Activated T-helper 1 cell treated with anti-CD3 and anti-CD28 coated beads, Interleukin-2, amount 50 U/mL, for 16 hours (primary cell): Measurements from ENCODE around the gene PPP2R2B.
"Not testable (repeated sequence)": the region's sequence is repeated elsewhere in the genome, so short reads cannot be mapped to it uniquely, and the experiment has no call there.

Experiments used
- DNase-seq, 2 donors: peaks; one replicate each; pipeline ENCODE4 v3.0.0-alpha.2; 2020; ENCODE audit warnings: low read depth in 1 of 2, low spot score in 1 of 2

PPP2R2B gene

GRCh38 chr5:146622391-146622790, 256.2 kb downstream of the PPP2R2B start:
- no peak for DNase-seq

GRCh38 chr5:146620669-146621051, 257.9 kb downstream of the PPP2R2B start:
- DNase-seq = no peak

DNA sequence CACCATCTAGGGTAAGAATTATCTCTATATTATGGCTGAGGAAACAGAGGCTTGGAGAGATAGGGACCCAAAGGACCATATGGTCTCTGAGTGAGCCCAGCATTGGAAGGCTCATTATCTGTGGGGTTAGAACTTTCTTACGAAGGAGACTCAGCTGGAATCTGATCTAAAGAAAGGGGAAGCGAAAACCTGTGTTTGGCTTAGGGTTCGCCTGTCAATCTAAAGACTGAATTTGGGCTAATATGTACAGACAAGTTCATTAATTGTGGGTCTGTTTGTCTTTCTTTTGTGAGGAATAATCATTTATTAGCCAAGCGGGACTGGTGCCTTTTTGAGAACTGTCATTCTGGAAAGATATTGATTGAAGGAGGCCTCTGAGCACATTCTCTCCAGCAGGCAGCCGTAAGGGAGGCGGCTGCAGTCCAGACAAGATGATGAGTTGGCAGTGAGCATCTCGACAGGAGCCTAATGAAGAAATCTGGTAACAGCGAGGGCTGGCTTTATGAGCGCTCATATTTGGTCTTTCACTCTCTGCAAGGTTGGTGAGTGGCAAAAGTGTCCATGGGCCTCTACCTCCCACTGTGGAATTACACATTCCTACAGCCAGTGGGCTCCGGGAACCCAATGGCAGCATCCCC, 258.4 kb downstream of the PPP2R2B start:
- no peak for DNase-seq

DNA sequence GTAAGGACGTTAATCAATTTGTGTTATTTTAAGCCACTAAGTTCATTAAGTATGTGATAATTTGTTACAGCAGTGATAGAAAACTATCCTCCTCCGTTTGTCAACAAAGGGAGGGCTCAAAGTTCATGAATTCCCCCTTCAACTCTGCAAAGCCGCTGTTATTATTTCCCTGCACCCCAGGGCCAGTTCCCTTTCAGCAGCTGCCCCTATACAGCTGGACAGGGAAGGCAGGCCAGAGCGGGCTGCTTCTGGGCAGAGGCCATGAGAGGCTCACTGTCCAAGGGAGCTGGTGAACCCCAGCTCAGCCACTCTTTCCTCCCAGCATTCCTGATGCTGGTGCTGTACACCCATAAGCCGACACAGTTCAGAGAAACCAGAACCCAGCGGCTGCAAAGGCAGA, 260.1 kb downstream of the PPP2R2B start:
- no peak for DNase-seq

GRCh38 chr5:146609731-146610130, 268.8 kb downstream of the PPP2R2B start:
- not testable (repeated sequence) for DNase-seq

GRCh38 chr5:146607659-146608332, 270.8 kb downstream of the PPP2R2B start:
- DNase-seq = no peak

DNA sequence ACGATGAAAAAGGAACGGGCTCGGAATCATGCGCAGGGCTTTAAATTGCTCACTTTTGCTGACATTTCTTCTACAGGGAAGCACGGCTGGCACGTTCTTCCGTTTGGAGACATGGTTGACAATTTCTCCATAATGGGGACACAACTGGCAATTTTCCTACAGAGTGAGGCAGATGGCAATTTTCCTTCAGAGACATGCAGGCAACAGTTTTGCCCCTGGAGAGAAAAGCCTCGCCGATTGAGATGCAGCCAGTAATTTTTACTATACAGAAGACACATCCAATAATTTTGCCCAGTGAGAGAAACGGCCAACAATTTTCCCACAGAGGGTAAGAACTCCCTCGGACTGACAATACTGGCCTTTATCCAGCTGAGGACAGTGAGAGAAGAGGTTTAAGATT, 271.7 kb downstream of the PPP2R2B start:
- no peak for DNase-seq

DNA sequence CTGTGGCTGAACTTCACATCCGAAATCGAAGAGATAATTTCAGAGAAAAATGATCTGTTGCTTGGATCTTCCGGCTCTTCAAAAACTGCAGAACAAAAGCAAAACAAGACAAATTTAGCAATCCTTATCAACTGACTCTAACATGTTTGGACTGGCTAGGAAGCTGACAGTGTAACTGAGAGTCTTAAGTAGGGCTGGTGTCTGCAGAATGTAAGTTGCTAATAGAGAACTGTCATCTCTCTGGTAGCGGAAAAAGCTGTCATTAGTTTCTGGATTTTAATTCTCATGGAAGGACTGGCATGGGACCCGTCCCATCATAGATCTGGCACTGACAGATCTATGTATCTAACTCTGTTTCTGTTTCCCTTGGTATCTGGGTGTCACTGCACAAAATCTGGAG, 278.2 kb downstream of the PPP2R2B start:
- no peak for DNase-seq

DNA sequence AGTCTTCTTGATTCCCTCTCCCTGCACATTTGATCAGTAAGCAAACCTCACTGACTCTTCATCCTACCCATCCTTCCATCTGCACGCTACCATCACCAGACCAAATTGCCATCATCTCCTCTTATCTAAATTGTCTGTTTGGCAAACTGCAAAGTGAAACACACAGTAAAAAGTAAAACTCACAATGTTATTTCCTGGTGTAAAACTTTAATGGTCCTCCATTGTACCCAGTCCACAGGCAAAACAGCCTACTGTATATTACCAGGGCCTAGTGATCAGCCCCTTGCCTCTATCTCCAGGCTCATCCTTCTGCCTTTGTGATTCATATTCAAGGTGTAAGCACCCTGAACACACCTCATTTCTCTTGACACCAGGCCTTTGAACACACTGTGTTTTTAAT, 279.3 kb downstream of the PPP2R2B start:
- DNase-seq = no peak

- DNase-seq = no peak
Observed at GRCh38 chr5:146595088-146595487, 283.5 kb downstream of the PPP2R2B start.

DNA sequence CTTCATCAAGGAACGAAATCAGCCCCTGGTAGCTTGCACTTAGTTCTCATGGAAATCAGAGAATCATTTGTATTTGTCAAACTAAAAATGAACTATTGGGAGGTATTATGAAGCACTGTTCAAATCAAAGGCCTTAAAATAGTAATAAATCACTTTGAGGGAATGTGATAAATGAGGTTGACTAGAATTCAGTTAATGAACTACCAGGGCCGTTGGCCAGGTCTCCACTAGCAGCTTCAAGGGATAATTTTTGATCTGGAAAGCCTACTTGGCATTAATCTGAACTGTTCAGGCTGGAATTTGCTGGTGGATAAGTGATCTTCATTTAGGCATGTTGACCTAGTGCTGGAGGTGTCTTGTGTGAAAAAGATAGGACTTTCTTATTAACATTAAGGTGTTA, 286.2 kb downstream of the PPP2R2B start:
- no peak for DNase-seq

GRCh38 chr5:146589028-146589345, 289.6 kb downstream of the PPP2R2B start:
- no peak for DNase-seq

DNA sequence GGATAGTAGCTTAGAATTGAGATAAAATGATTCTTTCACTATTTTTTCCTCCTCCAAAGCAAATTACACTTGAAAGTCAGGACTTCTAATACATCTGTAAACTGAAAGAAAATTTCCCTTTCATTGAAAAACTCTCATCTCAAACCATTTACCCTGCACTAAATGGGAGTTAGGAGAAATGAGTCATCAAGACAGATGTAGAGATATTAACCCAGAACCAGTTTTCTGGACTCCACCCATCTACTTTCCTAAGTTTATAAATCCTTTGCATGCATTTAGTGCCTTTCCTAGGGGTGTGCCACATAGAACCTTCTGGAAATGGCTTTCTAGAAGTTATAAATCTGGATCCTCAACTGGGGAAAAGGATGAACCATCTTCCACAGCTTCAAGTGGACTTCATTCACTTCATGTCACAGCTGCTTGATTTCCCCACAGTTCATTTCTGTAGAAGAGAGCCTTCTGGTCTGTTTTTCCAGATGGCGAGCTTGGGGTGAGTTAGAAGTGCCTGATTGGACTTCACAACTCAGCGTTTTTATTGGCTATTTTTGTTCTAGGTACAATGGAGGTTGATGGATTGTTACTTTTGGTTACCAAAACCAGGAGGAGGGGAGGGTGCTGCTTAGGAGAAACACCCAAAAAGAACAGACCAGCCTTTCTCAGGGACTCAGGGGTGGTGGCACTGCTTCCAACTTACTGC, 290.1 kb downstream of the PPP2R2B start:
- DNase-seq = no peak

DNA sequence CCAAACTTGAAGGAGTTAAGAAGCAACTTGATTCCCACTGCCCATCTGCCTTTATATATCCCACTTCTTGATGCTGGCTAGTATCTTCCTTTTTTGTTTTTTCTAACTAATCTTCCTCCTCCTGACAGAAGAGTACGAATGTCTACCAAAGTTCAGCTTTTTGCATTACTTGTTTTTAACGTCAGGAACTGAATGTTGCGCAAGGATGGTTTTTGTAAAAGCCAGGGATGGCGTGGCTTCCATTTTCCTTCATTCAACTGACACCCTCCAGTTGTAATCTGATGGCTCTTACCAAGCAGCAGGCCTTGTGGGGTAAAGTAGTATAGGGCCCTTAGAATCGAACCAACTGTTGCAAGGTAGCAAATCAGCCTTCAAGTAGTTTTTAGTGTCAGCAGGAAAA, 291.8 kb downstream of the PPP2R2B start:
- DNase-seq = no peak

DNA sequence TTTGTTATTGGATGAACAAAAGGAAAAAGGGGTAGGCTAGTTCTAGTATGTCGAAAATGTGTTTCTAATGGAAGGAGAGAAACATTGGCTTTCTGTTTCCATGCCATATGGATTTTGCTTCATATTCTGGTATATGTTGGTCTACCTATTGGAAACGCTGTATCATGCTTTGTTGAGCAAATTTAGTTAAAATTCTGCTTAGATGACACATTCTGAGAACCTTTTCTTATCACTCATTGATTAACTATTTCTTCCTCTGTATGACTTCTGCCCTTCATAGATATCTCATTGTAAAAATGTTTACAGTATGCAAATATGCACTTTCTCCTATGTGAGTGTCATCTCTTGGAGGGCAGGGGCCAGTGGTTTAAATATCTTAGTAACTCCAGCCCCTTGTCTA, 293.8 kb downstream of the PPP2R2B start:
- DNase-seq = no peak

DNA sequence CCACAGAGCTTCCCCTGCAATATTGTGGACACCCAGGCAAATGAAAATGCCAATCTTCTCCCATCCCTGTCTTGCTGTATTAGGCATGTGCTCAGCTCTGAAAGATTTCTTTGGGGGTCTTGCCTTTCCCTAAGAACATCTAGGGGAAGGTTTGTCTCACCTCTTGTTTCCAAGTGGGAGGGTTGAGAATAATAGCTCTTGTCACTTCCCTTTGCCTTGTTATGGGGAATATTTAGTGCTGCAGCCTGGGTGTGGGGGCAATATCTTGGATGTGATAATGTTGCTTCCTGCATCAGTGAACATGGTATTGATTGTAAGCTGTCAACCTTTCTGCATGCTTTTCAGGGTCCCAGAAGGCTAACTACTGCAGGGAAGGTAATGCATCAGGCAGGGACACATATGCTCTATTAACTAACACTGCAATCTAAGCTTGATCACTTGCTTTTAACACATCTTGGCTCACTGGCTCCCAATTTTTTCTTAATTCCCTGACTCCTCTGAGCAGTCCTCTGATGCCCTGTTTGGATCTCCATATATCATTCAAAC, 296.4 kb downstream of the PPP2R2B start:
- no peak for DNase-seq

DNA sequence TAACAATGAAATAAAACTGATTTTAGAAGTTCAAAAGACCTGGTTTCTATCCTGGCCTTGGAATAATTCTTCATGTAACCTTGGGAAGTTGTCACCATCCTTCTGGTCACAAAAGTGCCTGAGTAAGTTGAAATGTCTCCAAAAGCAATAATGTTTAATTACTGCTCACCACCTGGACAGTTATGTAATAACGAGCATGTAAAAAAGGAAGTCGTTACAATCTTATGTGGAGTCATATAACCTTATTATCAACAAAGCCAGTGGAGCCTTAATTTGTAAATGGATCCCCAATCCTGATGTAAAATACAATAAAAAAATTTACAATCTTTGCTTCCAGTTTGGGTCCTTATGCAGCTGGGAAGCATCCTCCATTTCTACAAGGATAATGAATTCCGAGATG, 298.3 kb downstream of the PPP2R2B start:
- no peak for DNase-seq

DNA sequence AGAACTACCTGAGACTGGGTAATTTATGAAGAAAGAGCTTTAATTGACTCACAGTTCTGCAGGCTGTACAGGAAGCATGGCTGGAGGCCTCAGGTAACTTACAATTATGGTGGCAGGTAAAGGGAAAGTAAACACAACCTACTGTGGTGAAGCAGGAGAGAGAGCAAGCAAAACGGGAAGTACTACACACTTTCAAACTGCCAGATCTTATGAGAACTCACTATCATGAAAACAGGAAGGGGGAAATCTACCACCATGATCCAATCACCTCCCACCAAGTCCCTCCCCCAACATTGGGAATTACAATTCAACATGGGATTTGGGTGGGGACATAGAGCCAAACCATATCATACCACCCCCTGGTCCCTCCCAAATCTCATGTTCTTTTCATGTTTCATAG, 303.8 kb downstream of the PPP2R2B start:
- no peak for DNase-seq

GRCh38 chr5:146568161-146568560, 310.4 kb downstream of the PPP2R2B start:
- DNase-seq = no peak

DNA sequence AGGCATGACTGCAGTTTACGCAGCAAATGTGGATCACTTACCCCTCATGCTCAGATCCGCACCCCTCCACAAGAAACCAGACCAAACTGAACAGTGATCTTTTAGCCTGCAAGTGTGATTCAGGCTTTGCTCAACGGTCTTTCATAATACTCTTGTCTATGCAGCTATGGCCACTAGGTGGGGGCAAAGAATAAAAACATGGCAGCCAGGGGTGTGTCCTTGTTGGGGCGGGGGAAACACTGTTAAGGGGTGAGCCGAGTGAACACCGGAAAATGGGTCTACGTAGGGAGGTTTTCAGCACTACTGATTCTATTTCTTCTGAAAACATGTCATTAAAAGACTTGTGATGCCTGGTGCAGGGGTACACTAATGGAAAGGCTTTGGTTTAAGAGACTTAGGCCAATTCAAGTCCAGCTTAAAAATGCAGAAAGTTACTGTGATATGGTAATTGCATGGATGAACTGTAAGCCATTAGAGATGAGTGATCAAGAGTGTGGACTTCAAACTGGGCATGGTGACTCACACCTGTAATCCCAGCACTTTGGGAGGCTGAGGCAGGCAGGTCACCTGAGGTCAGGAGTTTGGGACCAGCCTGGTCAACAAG, 312.7 kb downstream of the PPP2R2B start:
- peak in 1 of 2 donors; percentile 11 for DNase-seq

DNA sequence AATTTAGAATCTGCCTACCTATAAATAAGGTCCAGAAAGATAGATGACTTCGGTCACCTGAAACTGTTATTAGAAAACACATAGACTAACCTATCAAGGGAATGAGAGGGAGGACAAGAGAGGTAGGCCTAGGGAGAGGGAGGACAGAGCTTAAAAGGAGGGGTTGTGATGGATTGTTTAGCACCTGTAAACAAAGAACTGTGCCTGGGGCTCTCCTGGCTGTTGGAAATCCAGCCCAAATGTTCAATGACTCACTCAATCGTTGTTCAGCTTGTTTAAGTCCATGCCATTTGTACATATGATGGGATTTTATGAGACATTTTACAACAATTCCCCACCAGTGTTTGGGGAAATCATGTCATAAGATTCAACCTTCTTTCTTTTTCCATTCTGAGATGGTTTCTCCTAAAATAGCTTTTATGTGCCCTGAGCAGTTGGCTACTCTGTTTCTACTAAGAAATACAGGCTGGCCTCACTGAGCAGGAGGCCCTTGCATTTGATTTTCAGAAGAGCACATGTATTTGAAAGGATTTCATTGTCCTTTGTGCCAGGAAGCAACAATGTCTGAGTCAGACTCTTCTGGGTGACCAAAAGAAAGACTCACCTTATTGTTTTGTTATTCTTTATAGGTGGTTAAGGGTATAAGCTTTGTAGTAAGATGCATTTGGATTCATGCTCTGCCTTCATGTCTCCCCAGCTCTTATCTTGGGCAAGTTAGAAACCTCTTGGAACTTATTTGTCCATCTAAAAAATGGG, 314.4 kb downstream of the PPP2R2B start:
- no peak for DNase-seq
